IMR-90 (cell line): Measurements from ENCODE around the gene PSMB5.

Source experiments
- CTCF ChIP-seq: conservative IDR thresholded peaks from 2 replicates; pipeline ENCODE4 v1.5.1; 2012; ENCODE audit warnings: mild to moderate bottlenecking, low read depth, low read length, improper control_type of control experiment
- MXI1 ChIP-seq: IDR thresholded peaks from 2 replicates; pipeline ENCODE4 v1.6.1; 2012; ENCODE audit warnings: low read depth, mild to moderate bottlenecking, low read length, moderate library complexity, borderline replicate concordance
- POLR2A ChIP-seq: IDR thresholded peaks from 2 replicates; pipeline ENCODE4 v1.6.1; 2012; ENCODE audit warnings: mild to moderate bottlenecking, low read depth, low read length

DNA sequence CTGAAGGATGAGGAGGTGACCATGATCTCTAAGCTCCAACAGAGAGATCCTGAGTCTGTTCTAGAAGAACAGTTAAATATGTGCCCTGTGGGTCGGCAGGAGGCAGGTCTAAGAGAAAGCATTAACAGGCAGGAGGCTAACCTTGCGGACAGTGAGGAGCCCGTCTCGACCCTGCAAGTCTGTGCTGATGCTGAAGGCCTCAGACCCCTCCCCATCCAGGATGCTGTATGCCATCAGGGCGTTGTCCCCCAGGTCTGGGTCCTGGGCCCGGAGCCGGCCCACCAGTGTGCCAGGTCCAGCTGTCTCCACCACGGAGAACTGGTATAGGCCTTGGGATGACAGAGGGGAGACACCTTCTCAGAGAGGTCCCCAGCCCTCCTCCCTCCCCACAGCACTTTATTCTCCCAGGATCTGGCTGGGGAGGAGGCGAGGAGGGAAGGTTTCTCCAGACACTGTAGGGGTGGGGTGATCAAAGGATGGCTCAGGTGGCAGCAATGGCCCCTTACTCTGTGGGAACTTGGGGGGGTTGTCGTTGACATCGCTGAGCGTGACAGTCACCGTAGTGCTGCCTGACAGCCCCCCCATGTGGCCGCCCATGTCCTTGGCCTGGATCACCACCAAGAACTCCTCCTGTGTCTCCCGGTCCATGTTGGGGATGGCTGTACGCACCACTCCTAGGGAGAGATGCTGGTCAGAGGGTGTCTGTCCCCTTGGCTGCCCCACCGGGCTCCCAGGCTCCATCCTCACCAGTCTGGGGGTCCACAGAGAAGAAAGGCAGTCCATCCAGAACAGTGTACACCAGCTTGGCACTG is 19.5 kb upstream of the PSMB5 start:
- TF ChIP-seq POLR2A (no peak), CTCF (peak; percentile 24; the same call in 1 of the 2 replicates), MXI1 (no peak)
